CD4-positive, alpha-beta T cell treated with Interleukin-2 at 100 ng/mL for 4 hours (primary cell): Measurements from ENCODE around the gene GALNT2.
A peak's percentile ranks its signal among the peaks of the same experiment; 100 is the strongest.

ENCODE experiments used
- DNase-seq: peaks from one replicate; pipeline ENCODE4 v3.0.0-alpha.2; 2020; ENCODE audit warnings: low spot score

Gene GALNT2

DNA sequence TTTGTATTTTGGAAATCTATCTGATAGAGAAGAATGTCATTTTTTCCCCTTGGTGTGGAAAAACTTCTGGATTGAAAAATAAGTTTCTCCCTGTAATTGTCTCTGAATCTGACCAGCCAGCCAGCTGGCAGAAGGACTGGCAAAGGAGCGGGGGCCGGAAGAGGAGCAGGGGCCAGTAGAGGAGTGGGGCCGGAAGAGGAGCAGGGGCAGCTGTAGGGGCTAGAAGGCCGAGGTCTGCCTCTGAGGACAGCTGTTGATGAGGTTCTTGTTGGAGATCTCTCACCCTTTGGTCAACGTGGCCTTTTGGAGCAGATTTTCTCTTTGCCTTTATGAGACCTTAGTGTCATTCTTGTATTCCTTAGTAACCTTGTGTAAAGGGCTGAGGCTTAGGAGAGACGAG lies 121.8 kb downstream of the GALNT2 start:
- no peak for DNase-seq

DNA sequence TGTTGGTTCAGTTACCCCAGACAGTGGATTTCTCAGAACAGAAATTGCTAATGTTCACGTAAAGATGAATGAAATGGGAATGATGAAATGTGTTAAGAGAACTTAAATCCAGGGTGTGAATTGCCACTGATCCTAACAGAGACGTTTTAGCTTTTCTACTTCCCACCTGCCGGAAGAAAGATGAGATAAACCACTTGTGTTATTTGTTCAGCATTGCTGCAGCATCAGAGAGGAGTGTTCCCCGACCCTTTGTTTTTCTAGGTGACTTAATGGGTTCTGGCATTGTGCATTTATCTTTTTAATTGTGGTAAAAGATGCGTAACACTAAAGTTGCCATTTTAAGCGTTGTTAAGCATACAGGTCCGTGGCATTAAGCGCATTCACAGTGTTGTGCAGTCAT lies 122.3 kb downstream of the GALNT2 start:
- no peak for DNase-seq

DNA sequence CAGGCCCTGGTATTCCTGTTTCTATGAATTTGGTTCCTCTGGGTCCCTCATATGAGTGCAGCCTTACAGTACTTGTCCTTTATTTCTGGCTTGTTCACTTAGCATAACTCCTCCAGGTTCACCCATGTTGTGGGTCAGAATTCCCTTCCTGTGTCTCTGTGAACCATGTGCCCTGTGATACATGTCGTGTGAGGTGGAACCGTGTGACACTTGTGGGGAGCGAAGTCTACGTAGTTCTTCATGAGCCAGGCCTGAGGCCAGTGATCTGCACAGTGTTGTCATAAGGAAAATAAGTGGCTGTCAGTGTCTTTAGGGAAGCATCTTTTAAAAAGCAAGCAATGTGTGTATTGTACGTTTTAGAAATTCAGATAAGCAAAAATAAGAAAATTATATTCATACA lies 122.8 kb downstream of the GALNT2 start:
- DNase-seq, result no peak

DNA sequence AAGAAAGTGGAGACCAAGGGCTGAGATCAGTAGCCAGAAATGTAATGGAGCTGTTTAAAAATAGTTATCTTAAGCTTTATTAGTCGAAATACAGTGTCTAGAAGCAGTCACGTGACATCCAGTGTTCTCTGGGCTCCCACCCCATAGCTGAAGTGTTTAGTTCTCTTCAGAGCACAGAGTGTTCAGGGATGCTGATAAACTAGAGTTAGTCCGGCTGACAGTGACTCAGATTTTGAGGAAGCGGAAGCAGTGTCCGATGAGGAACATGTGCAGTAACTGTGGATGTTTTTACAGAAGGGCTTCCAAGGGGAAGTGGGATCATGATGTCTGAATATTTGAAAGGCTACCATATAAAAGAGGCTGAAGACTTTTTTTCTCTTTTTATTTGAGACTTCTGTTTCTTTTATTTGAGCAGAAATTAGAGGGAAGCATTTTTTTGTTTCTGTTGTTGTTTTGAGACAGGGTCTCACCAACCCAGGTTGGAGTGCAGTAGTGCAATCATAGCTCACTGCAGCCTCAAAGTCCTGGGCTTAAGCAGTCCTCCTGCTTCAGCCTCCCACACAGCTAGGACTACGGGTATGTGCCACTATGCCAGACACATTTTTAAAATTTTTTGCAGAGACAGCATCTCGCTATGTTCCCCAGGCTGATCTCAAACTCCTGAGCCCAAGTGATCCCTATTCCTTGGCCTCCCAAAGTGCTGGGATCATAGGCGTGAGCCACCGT lies 124.2 kb downstream of the GALNT2 start:
- peak; percentile 21 for DNase-seq

DNA sequence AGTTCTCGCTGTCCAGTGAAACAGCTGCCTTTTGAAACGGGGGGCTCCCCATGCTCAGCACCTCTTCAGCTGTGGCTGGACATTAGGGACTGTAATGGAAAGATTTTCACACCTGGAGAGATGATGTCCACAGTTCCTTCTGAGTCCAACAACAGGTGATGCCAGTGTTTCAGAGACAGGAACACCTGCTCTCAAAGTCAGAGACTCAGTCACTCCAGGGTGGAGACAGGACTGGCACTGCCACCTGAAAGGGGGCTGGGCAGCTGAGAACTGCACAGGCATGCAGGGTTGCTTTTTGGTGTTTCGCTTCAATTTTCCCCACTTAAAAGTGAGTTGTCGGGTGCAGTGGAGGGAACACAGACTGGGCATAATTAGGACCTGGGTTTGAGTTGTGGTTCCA lies 124.8 kb downstream of the GALNT2 start:
- no peak for DNase-seq

DNA sequence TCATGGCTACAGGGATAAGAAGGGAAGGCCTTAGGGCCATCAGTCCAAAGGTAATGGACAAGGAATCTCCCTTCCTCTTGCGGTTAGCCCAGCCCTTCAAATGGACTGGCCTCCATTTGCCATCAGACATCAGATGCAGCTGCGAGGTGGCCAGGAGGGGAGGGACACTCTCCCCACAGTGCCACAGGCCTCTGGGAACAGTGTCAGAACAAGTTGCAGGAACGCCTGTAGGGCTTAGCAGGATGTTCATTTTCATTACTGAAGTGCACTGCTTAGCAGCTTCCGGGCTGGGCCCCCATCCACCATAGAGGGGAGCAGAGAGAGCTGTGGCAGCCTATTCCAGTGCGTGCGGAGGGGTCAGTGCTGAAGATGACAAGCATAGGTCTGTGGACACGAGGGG lies 127.5 kb downstream of the GALNT2 start:
- no peak for DNase-seq

DNA sequence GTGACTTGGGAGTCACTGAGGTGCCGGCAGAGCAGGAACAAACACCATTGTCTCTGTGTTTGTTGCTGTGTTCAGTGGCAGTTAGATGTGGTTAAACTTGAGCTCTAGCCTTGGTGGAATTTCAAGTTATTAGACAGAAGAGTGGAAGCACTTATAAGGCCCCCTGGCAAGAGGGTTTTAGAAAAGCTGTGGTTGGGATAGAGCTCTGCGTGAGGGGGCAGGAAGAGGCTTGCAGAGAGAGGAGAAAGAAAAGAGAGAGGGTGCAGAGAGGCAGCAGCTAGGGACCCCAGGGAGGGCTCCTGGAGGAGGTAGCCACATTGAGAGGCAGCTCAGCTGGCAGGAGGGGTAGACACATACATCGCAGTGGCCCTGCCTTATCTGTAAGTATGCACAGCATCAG lies 128.2 kb downstream of the GALNT2 start:
- no peak for DNase-seq

DNA sequence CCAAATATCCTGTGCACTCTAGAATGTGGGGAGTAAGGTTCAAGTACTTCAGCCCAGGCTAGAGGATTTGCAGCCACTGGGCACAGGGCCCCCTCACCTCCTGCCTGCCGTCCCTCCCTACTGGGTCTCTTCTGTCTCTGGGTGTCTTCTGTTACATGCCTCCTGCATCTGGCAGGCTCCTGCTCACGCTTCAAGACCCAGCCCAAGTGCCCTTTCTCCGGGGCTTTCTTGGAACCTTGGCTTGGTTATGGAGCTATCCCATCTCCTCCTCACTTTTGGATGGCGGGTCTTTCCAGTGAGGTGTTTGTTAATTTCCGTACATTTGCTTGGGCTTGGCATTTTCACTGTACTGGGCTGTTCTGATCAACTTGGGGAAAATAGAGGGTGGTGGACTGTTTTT lies 129.0 kb downstream of the GALNT2 start:
- no peak for DNase-seq

DNA sequence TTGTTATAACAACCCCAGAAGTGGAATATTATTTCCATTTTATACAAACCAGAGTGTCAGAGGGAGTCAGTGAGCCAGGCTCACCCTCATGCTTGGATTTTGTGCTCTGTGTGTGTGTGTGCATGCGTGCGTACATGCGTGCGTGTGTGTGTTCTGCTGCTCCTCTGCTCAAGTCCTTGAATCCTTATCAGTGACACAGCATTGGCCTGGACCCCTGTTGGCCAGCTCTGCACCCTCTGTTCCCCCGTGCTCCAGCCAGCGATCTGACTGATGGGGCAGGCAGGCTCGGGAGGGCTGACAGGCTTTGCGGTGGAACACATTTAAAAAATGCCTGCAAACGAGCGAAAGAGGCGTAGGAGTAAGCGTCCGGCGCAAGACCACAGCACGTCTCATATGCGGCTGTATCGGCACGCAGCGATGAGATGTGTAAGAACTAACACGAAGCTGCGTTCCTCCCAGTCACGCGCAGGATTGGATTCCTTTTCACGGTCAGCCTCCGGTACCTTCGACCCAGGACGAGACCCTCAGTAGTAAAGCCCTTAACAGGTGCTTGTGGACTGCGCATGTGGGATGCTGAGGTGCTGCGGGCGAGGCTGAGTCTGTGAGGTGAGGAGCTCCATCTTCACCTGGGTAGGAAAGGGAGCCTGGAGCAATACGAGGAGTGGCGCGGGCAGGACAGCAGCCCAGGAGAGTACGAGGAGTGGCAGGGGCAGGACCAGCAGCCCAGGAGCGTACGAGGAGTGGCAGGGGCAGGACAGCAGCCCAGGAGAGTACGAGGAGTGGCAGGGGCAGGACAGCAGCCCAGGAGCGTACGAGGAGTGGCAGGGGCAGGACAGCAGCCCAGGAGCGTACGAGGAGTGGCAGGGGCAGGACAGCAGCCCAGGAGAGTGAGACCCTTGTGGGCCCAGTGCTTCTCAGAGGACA lies 130.9 kb downstream of the GALNT2 start:
- no peak for DNase-seq

DNA sequence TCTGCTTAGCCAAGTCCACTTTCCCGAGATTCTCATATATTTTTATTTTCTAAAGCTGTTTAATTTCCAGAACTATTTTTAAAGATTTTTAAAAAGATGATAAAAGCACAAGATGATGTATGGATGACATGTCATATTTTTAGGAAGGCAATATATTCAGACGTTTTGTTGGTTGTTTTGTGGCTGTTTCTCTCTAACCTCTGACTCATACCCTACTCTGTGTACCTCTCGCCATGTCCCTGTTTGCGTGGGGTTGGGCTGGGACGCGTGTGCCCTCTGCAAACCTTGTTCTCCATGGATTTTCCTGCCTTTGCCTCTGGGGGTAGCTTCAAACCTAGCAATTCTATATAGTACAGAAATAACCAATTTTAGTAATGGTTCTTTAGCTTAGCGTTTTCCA lies 132.0 kb downstream of the GALNT2 start:
- no peak for DNase-seq

DNA sequence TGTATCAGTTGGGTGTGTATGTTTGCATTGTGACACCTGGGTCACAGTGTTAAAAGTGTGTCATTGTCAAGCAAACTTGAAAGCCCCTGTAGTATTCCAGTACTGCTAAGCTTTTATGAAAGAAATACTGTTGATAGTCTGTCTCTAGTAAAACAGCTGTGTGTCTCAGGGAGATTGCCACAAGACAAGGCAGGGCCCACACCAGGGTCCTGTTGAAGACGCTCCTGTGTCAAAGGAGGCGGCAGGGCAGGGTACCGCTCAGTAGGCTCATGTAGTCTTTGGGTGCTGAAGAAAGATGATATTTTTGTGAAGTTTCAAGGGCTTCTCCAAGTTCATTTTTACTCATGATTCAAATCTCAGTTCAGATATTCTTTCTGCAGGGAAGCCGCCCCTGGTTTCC lies 132.5 kb downstream of the GALNT2 start:
- DNase-seq, result no peak

DNA sequence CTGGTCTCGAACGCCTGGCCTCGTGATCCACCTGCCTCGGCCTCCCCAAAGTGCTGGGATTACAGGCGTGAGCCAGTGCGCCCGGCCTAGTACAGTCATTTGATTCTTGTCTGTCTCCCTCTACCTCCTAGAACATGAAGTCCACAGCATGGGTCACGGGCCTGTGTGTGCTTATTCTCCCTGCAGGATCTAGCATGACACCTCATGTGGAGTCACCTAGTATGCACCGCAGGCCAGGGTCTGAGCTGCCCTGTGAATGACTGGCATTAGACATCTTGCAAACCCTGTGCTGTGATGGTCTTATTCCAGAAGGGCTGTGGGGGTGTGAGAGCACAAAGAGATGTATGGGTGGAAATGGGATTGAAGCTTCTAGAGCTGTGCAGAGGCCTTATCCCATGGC lies 133.2 kb downstream of the GALNT2 start:
- DNase-seq, result no peak

DNA sequence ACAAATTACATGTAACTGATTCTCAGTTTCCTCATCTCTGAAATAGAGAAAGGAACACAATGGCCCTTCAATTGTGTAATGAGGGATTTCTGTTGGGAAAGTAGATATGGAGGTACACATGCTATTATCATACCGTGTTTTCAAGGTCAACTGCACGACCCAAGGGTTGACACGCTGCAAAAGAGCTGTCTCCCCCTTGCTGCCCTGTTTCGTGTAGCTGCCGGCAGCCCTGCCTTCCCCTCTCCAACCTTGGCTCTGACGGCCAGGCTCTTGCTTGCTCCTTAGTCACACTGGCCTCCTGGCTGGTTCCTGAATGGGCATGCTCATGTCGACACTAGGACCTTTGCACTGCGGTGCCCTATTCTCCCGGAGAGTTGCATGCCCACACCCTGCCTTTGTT lies 134.4 kb downstream of the GALNT2 start:
- no peak for DNase-seq

DNA sequence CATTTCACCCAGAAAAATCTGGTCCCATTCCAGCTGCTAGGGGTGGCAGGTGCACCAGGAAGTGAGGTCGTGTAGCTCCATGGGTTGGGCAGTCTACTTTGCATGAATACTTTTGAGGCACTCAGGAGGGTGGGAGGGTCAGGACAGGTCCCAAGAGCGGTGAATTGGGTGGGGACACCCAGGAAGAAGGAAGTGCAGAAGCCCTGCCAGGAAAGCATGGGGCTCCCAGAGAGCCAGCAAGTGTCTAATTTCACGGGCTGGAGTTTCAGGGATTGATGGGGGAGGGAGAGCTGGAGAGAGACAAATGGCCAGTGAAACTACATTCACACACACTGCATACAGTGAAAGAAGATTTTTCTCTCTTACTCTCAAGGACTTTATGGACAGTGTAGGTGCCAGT lies 137.8 kb downstream of the GALNT2 start:
- DNase-seq, result no peak

DNA sequence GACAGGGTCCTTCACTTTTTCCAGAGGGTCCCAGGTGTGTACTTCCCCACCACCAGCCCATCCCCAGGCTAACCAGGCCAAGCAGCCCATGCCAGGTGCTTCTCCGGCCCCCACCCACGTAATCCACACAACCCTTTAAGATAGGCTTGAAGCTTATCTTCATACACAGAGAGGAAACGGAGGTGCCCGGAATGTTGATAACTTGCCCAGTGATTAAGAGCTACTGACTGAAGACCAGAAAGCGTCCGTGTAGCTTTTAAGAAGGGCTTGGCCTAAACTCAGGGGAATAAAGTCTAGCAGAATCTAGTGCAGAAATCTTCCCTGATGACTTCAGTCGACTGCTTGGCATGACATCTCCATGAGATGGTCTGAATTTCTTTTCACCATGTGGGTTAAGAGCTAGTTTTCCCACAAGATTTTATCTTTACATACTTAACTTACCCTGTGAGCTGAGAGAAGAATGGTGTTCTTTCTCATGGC lies 138.7 kb downstream of the GALNT2 start:
- DNase-seq, result no peak

DNA sequence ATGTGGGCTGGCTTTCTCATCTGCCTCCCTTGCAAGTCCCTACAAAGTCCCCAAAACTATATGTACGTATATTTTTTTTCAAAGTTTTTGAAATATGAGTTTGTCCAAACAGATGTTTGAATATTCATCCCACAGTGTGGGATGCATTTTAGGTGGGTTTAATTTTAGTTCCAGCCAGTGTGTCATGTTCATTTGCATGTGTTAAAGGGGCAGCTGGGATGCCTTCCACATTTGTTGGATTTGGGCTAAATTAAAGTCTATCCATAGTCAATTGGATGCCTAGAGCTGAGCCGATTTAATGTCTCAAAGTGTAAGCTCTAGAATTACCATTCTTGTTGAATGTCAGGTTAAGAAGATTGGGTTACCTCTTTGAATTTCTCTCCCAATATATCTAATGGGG lies 139.2 kb downstream of the GALNT2 start:
- no peak for DNase-seq

DNA sequence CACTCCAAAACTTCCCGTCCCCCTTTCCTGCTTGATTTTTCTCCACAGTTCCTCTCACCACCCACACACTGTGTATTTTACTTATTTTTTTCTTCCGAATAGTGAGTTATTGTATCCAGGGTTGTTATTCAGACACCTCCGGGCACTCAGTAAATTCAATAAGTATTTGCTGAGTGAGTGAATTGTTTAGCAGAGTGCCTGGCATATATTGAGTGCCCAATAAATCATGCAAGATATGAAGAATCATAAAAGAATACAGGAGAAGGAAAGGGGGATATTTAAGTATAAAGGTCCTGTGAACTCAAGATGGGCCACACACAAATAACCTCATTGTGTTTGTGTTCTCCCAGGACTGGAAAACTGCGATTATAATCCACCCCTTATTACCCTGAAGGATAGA lies 139.9 kb downstream of the GALNT2 start:
- DNase-seq, result no peak

DNA sequence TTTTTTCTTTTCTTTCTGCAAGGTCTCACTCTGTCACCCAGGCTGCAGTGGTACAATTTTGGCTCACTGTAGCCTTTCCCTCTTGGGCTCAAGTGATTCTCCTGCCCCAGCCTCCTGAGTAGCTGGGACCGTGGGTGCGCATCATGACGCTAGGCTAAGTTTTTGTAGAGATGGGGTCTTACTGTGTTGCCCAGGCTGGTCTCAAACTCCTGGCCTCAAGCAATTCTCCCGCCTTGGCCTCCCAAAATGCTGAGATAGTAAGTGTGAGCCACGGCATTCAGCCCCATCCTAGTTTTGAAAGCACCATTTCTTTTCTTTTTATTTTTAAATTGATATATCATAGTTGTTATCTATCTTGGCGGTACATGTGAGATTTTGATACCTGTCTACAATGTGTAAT lies 140.6 kb downstream of the GALNT2 start:
- no peak for DNase-seq

DNA sequence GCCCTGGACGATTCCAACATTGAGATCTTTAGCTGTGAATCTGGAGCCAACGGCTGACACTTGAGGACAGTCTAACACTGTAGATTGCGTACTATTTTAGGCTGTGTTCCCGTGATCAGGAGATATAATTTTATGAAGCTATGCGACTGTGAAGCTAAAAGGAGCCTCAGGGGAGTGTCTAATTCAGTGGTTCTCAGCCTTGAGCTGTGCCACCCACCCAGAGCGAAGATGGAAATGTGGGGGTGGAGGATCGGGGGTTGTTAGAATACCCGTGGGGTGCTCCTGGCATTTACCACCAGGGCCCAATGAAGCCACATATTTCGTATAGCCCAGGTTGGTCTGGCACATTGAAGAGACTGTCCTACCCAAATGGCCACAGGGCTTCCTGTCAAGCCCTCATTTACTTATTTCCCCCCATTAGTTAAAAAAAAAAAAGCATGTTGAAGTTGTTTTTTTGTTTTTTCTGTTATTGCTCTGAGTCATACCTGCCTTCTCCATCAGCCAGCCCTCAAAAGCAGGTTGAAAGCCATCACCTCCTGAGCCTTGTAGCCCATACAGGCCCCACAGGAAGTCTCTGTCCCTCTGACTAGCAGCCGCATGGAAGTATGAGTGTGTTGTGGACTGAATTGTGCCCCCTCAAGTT lies 141.7 kb downstream of the GALNT2 start:
- peak; percentile 22 for DNase-seq

DNA sequence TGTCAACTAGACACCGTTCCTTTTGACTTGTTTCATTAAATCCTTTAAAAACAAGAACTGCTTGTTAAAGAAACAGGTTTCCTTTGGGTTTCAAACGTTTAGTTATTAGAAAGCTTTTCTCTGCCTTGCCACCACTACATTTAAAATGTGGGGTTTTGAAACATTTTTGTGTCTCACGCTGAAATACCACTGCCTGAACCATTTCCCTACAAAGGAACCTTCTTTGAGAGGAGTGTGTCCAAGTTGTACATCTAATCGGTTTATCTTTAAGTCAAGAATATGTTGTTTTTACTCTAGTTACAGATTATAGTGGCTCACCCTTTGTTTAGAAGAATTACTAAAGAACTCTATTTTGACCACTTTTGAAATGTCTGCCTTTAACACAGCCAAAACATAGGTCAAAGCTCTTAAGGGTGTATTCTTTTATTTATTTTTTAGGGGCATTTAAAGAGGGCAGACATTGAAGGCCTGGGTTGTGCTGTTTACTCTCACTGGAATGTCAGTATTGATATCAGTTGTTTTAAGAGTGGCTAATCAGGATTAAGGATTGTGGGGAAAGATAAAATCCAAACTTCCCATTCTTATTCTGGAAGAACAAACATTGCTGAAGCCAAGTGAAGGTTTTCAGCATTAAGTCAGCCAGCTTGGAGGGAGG lies 143.4 kb downstream of the GALNT2 start:
- no peak for DNase-seq

DNA sequence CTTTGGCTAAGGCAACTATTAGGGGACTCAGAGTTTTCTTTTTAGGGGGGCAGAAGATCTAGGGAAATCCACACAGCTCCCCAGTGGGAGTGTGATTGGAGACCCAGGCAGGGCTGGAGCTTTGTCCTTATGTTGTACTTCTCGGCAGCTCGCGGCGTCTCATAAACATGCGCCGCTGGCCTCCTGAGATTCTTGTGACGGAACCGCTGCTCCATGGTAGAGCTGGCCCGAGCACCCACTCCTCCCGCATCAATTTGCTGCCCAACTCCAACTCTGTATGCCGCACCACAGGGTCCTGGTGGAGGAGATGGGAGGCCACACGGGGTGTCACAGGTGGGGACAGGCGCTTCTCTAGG lies 143.9 kb downstream of the GALNT2 start:
- no peak for DNase-seq

DNA sequence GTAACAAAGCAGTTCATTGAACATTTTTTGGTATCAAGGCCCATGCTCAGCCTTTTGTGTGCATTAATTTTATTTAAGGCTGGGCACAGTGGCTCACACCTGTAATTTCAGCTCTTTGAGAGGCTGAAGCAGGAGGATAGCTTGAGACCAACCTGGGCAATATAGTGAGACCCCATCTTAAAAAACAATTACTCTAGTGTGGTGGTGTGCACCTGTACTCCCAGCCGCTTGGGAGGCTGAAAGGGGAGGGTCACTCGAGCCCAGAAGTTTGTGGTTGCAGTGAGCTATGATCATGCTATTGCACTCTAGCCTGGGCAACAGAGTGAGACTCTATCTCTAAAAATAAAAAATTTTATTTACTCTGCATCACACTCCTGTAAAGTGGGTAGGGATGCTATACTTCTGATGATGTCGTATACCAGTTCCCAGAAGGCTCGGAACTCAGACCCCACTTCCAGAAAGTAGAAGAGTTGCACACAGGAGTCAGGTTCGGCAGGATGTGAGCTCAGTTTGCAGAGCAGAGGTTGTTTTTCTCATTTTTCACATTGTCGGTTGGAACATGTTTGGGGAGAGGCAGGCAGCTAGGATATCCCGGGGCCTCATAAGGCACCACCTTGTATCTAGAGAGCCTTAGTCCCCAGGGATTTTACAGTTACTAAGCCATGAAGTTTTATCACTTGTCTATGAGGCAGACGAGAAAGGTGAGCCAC lies 144.6 kb downstream of the GALNT2 start:
- DNase-seq, result no peak
